Measurements from ENCODE around the gene SPINK5.

SPINK5 gene

DNA sequence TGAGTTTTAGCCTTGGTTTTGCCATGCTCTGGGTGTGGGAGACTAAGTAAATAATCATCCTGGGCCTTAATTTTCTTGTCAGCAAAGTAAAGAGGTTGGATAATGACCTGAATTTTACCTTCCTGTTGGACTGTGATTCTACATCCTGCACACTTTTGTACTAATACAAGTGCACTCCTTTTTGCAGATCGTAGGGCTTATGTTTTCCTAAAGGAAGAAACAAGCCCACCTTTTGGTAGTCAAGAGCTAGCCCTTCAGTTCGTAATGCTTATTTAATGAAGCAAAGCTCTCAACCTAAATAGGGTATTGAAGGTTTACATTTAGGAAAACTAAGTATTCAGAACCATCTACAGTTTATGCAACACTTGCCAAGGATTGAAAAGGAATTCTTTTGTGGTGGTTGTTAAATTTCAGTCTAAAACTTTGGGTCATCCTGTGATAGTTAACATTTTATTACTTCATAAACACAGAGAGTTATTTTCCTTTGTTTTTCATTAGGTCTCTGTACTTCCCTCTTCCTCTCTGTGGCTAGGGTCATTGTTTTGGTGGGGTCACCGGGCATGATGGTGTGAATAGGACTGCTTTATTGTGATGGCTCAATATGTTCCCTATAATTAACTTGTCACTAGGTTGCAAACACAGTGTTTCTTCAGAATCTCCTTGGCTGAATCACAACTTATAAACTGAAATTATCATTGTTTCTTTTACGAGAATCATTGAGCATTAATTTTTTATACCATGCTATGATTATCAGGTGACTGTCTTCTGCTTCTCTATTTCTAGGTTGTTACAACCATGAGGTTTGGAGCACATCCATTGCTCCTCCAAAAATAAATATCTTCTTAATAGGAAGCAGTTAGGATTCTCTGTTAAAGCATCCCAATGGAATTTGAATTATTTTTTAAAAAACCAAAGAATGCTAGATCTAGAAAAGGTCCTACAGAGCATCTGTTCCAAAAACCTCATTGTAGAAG lies 28.5 kb downstream of the SPINK5 start:
- no peak for DNase-seq (ENCODE audit: low read depth in 3 of 3)

DNA sequence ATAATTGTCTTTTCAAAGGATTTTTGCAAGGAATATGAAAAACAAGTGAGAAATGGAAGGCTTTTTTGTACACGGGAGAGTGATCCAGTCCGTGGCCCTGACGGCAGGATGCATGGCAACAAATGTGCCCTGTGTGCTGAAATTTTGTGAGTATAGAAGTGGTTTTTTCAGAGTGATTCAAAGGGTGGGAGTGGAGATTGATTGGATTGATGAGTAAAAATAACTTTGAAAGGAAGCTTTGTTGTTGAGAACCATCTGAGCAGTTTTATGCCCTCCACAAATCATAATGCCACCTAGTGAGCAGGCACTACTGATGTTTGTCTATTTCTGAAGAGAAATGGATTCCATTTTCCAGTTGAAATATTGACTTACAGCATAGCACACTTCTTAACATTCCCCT lies 30.6 kb downstream of the SPINK5 start:
- no peak for DNase-seq (ENCODE audit: low read depth in 3 of 3)

DNA sequence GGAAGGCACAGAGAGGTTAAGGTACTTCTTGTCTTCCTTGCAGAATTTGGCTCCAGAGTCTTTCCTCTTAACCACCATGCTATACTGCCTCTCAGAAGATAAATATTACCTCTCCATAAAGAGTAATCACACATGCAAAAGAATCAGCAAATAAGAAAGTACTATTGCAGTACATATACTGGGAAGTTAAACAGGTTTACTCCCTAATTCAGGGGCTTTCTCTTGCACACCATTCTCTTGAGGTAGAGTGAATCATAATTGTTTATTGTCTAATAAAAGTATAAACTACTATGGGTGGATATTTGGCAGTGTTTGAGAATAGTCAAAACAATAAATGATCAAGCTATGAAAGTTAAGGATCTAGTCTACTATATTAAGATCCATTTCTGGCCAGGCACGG lies 40.4 kb downstream of the SPINK5 start:
- DNase-seq (ENCODE audit: low read depth in 3 of 3), result no peak

DNA sequence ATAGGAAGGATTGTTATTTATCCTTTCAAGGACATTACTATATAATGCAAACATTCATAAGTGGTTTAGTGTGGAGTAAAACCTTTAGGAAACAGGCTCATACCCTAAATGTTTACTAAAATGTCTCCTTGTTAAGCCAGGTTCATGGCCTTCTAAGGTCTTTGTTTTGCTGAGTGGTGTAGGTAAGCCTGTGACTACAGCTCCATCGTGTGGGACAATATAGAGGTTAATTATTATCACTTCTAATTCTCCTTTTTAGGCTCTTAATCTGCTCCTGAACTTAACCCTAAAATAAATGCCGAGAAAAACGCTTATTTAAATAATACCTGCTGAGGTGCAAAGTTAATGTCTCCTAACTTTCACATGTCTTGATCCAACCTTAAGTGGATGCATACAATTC lies 43.8 kb downstream of the SPINK5 start:
- no peak for DNase-seq (ENCODE audit: low read depth in 3 of 3)

- DNase-seq (ENCODE audit: low read depth in 3 of 3), result no peak
These were observed 49.5 kb downstream of the SPINK5 start for GRCh38 chr5:148113243-148113642.

- DNase-seq (ENCODE audit: low read depth in 3 of 3), result no peak
These were observed 56.5 kb downstream of the SPINK5 start for GRCh38 chr5:148120317-148120716.

DNA sequence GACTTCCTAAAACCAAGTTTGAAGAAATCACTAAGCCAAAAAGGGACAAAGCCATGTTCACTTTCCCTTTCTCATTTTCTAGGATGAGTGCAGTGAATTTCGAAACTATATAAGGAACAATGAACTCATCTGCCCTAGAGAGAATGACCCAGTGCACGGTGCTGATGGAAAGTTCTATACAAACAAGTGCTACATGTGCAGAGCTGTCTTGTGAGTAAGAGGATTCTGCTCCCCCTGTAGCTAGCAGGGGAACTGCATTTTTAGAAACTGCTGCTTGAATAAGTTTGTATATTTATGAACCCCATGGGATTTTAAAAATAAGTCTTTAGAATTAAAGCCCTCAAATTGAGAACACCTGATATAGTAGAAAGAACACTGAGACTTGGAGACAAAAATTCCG lies 61.9 kb downstream of the SPINK5 start:
- no peak for DNase-seq (ENCODE audit: low read depth in 3 of 3)

- DNase-seq (ENCODE audit: low read depth in 3 of 3), result no peak
These were observed 71.6 kb downstream of the SPINK5 start for GRCh38 chr5:148135091-148136048.

GRCh38 chr5:148140846-148141245 lies 77.1 kb downstream of the SPINK5 start:
- no peak for DNase-seq (ENCODE audit: low read depth in 3 of 3)

GRCh38 chr5:148141645-148142044 lies 77.9 kb downstream of the SPINK5 start:
- DNase-seq (ENCODE audit: low read depth in 3 of 3), result no peak

GRCh38 chr5:148145916-148146315 lies 82.1 kb downstream of the SPINK5 start:
- no peak for DNase-seq (ENCODE audit: low read depth in 3 of 3)

GRCh38 chr5:148146487-148146886 lies 82.7 kb downstream of the SPINK5 start:
- no peak for DNase-seq (ENCODE audit: low read depth in 3 of 3)

DNA sequence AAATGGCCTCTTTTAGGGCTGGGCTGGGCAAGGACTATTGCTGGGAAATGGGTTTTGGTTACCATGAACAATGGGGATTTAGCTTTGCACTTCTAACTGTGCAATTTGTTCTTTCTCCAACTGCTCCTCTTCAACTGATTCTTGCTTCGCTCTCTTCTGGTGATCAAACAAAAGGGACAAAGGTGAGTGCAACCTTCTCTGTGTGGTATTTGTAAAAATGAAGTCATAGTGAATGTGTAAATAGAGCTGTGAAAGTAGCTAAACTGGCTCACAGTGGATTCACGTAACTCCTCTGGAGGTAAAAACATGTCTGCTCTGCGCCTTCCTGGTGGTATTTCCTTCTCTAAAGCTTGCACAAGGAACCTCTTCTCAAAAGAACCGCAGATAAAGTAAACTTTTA lies 83.6 kb downstream of the SPINK5 start:
- DNase-seq (ENCODE audit: low read depth in 3 of 3), result no peak

DNA sequence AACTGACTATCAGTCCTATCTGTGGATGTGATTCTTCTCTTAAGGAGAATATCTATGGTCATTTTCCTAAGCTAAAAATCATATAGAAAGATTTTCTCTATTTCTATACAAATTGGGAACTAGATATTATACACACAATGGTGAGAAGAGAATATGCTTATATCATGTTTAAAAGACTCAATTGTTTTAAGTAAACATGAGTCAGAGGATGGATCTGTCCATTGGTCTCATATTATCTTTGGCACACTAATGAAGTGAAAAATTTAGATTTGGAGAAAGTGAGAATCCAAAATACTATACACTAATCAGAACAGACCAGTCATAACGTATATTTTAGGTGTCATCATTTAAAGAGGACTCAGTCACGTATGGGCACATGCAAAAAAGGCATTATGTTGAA lies 88.1 kb downstream of the SPINK5 start:
- no peak for DNase-seq (ENCODE audit: low read depth in 3 of 3)

DNA sequence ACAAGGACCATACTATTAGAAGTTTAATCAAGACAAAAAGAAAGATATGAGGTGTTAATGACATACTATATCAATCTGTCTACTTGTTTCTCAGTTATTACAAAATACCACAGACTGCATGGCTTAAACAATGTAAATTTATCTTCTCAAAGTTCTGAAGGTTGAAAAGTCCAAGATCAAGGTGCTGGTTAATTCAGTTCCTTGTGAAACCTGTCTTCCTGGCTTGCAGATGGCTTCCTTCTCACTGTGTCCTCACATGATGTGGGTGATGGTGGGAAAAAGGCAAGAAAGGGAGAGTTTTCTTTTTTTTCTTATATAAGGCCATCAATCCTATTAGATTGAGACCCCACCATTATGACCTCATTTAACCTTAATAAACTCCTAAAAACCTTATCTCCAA lies 89.0 kb downstream of the SPINK5 start:
- no peak for DNase-seq (ENCODE audit: low read depth in 3 of 3)

GRCh38 chr5:148156609-148157008 lies 92.8 kb downstream of the SPINK5 start:
- no peak for DNase-seq (ENCODE audit: low read depth in 3 of 3)

GRCh38 chr5:148162038-148162437 lies 98.3 kb downstream of the SPINK5 start:
- DNase-seq (ENCODE audit: low read depth in 3 of 3), result no peak

DNA sequence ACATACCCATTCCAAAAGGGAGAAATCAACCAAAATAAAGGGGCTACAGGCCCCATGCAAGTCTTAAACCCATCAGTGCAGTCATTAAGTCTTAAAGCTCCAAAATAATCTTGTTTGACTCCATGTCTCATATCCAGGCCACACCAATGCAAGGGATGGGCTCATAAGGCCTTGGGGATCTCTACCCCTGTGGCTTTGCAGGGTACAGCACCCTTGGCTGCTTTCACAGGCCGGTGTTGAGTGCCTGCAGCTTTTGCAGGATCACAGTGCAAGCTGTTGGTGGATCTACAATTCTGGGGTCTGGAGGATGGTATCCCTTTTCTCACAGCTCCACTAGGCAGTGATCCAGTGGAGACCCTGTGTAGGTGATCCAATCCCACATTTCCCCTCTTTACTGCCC lies 99.6 kb downstream of the SPINK5 start:
- DNase-seq (ENCODE audit: low read depth in 3 of 3), result no peak

GRCh38 chr5:148166550-148167283 lies 102.9 kb downstream of the SPINK5 start:
- no peak for DNase-seq (ENCODE audit: low read depth in 3 of 3)

DNA sequence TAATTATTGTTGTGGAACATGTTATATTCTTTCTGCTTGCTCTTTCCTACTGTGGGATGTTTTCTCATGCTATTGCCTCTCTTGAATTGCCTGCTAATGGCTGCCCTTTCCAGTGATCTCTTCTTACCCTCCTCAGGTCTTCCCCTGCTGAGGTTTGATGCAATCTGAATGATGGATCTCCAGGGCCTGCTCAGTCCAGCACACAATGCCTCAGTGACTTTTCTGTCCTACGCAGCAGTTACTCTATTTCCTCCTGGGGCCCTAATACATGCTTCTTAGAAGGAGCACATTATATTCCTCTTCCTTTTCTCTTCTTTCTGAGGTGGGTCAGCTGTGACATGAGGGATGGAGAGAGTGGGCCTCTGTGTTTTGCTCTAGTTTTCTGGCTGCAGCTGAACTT lies 104.5 kb downstream of the SPINK5 start, which contains the start of gene SPINK14:
Gene SPINK14 (plus strand): TSS at position 301 of the 400 bp plus-strand sequence. CDS start 1,187 bp downstream, outside the sequence.
- DNase-seq (ENCODE audit: low read depth in 3 of 3), result no peak

DNA sequence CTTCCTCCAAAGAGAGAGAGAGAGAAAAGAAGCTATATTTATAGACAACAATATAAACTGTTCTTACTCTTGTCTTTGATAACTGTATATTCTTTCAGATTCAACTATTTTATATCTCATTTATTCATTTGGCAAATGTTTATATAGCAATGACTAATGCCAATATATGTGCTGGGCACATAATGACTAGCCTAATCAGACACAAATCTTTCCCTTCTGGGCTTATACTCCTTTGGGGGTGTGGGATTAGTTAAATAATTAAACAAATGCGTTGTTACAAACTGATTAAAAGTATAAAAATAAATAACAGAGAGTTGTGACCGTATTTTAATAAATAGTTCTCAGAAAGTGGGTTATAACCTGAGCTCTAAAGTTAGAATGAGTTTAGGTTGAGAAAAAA lies 108.6 kb downstream of the SPINK5 start:
- no peak for DNase-seq (ENCODE audit: low read depth in 3 of 3)

GRCh38 chr5:148176480-148176879 lies 112.7 kb downstream of the SPINK5 start:
- DNase-seq (ENCODE audit: low read depth in 3 of 3), result no peak

Measured in stimulated activated CD4-positive, alpha-beta T cell treated with anti-CD3 and anti-CD28 coated beads, TNF-alpha, amount 100 ng/mL, for 24 hours (primary cell).